GM23338 (cell line): Measurements from ENCODE around the gene HHEX. TPM values are rescaled to one million over a fixed set of nuclear protein-coding genes. Genes with fewer than 3 reads are reported as not detected.

Experiments used
- ATAC-seq: fragments of 200-7000 bp; cut with Tn5 transposase; 3 replicates; pipeline ENCODE4 v1.9.1; 2020
- DNase-seq: peaks from one replicate; pipeline ENCODE4 v3.0.0-alpha.2; 2015; ENCODE audit warnings: low spot score
- H2AFZ ChIP-seq: fragments of 200-600 bp; sonication (generic); 2 replicates; pipeline ENCODE4 v1.8.0; 2016; ENCODE audit warnings: antibody characterized with exemption, mild to moderate bottlenecking, moderate library complexity
- H3F3A ChIP-seq: fragments of 200-600 bp; sonication (generic); replicated peaks from 2 replicates; pipeline ENCODE4 v1.8.0; 2017; ENCODE audit warnings: antibody characterized with exemption, mixed run types, low read depth
- H3K27ac ChIP-seq: fragments of 200-600 bp; sonication (generic); 2 replicates; pipeline ENCODE4 v1.6.1; 2016; ENCODE audit warnings: low read depth
- H3K27me3 ChIP-seq: fragments of 200-600 bp; sonication (generic); 2 replicates; pipeline ENCODE4 v1.8.0; 2016; ENCODE audit warnings: mild to moderate bottlenecking, mixed run types, moderate library complexity; ENCODE audit not compliant: insufficient read depth
- H3K36me3 ChIP-seq: fragments of 200-600 bp; sonication (generic); 2 replicates; pipeline ENCODE4 v1.8.0; 2016; ENCODE audit warnings: mild to moderate bottlenecking; ENCODE audit not compliant: insufficient read depth
- H3K4me1 ChIP-seq: fragments of 200-600 bp; sonication (generic); 2 replicates; pipeline ENCODE4 v1.8.0; 2016; ENCODE audit warnings: mild to moderate bottlenecking, moderate library complexity; ENCODE audit not compliant: insufficient read depth
- H3K4me2 ChIP-seq: fragments of 200-600 bp; sonication (generic); 2 replicates; pipeline ENCODE4 v1.7.1; 2017; ENCODE audit warnings: mixed run types
- H3K4me3 ChIP-seq: fragments of 200-600 bp; sonication (generic); 2 replicates; pipeline ENCODE4 v1.6.1; 2016; ENCODE audit warnings: mixed run types
- H3K79me2 ChIP-seq: fragments of 200-600 bp; sonication (generic); replicated peaks from 2 replicates; pipeline ENCODE4 v1.8.0; 2017; ENCODE audit warnings: mild to moderate bottlenecking; ENCODE audit not compliant: insufficient read depth
- H3K9me2 ChIP-seq: fragments of 200-600 bp; sonication (generic); 2 replicates; pipeline ENCODE4 v1.8.0; 2017; ENCODE audit not compliant: insufficient read depth
- H4K20me1 ChIP-seq: fragments of 200-600 bp; sonication (generic); replicated peaks from 2 replicates; pipeline ENCODE4 v1.8.0; 2017; ENCODE audit warnings: mild to moderate bottlenecking; ENCODE audit not compliant: insufficient read depth
- H3K27ac Mint-ChIP-seq: 2 replicates; pipeline ENCODE4 v1.8.0; 2020; ENCODE audit warnings: inconsistent platforms, mild to moderate bottlenecking, moderate library complexity, mixed read lengths
- H3K27me3 Mint-ChIP-seq: 3 replicates; pipeline ENCODE4 v1.8.0; 2022; ENCODE audit warnings: low read depth, mild to moderate bottlenecking, moderate library complexity, mixed read lengths, inconsistent platforms; ENCODE audit not compliant: insufficient read depth, poor library complexity
- H3K36me3 Mint-ChIP-seq: 3 replicates; pipeline ENCODE4 v1.8.0; 2021; ENCODE audit warnings: low read depth, mild to moderate bottlenecking, inconsistent platforms, moderate library complexity, mixed read lengths
- H3K4me1 Mint-ChIP-seq: 3 replicates; pipeline ENCODE4 v1.8.0; 2020; ENCODE audit warnings: mild to moderate bottlenecking, inconsistent platforms, mixed read lengths
- H3K4me3 Mint-ChIP-seq: 3 replicates; pipeline ENCODE4 v1.8.0; 2021; ENCODE audit warnings: moderate library complexity, mild to moderate bottlenecking, inconsistent platforms, mixed read lengths
- H3K9me3 Mint-ChIP-seq: 3 replicates; pipeline ENCODE4 v1.8.0; 2020; ENCODE audit warnings: moderate library complexity, mild to moderate bottlenecking, inconsistent platforms, mixed read lengths
- CREB1 ChIP-seq: fragments of 250-450 bp; sonication (Bioruptor Pico); IDR thresholded peaks from 2 replicates; pipeline ENCODE4 v1.5.0; 2020; ENCODE audit warnings: low read depth, mild to moderate bottlenecking, moderate library complexity
- CTCF ChIP-seq, 2 experiments: fragments of 200-600 bp in 1 of 2; sonication (generic) in 1 of 2; conservative IDR thresholded peaks; 2 replicates each; pipeline versions ENCODE4 v1.5.1 to v1.6.1; 2016 to 2017; ENCODE audit warnings: antibody characterized with exemption in 2 of 2, low read depth in 2 of 2, mild to moderate bottlenecking in 2 of 2, moderate library complexity in 1 of 2
- ETS1 ChIP-seq: IDR thresholded peaks from 2 replicates; pipeline ENCODE4 v1.6.1; 2016; ENCODE audit warnings: antibody characterized with exemption
- EZH2 ChIP-seq: fragments of 200-600 bp; sonication (generic); IDR thresholded peaks from one replicate; pipeline ENCODE4 v1.8.0; 2017; ENCODE audit warnings: antibody characterized with exemption, mild to moderate bottlenecking, low read depth; ENCODE audit not compliant: unreplicated experiment
- EZH2phosphoT487 ChIP-seq: fragments of 200-600 bp; sonication (generic); IDR thresholded peaks from one replicate; pipeline ENCODE4 v1.8.1; 2018; ENCODE audit warnings: antibody characterized with exemption; ENCODE audit not compliant: unreplicated experiment
- JUNB ChIP-seq: IDR thresholded peaks from one replicate; pipeline ENCODE4 v1.6.1; 2016; ENCODE audit warnings: antibody characterized with exemption; ENCODE audit not compliant: unreplicated experiment
- NANOG ChIP-seq: IDR thresholded peaks from 2 replicates; pipeline ENCODE4 v1.6.1; 2016; ENCODE audit warnings: antibody characterized with exemption, borderline replicate concordance
- POLR2AphosphoS5 ChIP-seq: IDR thresholded peaks from 2 replicates; pipeline ENCODE4 v1.6.1; 2016; ENCODE audit warnings: antibody characterized with exemption, low read depth
- STAT1 ChIP-seq: IDR thresholded peaks from one replicate; pipeline ENCODE4 v1.6.1; 2016; ENCODE audit warnings: antibody characterized with exemption; ENCODE audit not compliant: unreplicated experiment
- ZNF114 ChIP-seq: fragments of 250-450 bp; sonication (Bioruptor Pico); IDR thresholded peaks from 2 replicates; pipeline ENCODE4 v1.5.0; 2020; ENCODE audit warnings: mild to moderate bottlenecking, moderate library complexity
- ZNF331 ChIP-seq: fragments of 250-450 bp; sonication (Bioruptor Pico); IDR thresholded peaks from 2 replicates; pipeline ENCODE4 v1.5.0; 2020; ENCODE audit warnings: low read depth, mild to moderate bottlenecking, moderate library complexity
- polyA plus RNA-seq: library from polyadenylated mRNA; unstranded; fragments of >200 nt; fragmentation: Nextera tagmentation; extraction: Ambion mirVana; gene quantifications from 2 replicates; pipeline ENCODE4 v1.2.1, GENCODE V29; 2016
- total RNA-seq: library from RNA; depleted of rRNA; stranded (reverse); fragments of >200 nt; shearing (Covaris generic); gene quantifications from 2 replicates; pipeline ENCODE4 v1.2.3, GENCODE V29; 2014
- TF ChIP-seq, protein P1 (sequence below): fragments of 250-450 bp; sonication (Bioruptor Pico); IDR thresholded peaks from 2 replicates; pipeline ENCODE4 v1.5.0; 2020; ENCODE audit warnings: mild to moderate bottlenecking, moderate library complexity
- TF ChIP-seq, protein P2 (sequence below): IDR thresholded peaks from one replicate; pipeline ENCODE4 v1.6.1; 2018; ENCODE audit warnings: antibody characterized with exemption; ENCODE audit not compliant: unreplicated experiment

Gene HHEX
- total and polyA plus RNA-seq, 2 experiments from 2014 or later = 0.59 to 2.0 TPM

DNA sequence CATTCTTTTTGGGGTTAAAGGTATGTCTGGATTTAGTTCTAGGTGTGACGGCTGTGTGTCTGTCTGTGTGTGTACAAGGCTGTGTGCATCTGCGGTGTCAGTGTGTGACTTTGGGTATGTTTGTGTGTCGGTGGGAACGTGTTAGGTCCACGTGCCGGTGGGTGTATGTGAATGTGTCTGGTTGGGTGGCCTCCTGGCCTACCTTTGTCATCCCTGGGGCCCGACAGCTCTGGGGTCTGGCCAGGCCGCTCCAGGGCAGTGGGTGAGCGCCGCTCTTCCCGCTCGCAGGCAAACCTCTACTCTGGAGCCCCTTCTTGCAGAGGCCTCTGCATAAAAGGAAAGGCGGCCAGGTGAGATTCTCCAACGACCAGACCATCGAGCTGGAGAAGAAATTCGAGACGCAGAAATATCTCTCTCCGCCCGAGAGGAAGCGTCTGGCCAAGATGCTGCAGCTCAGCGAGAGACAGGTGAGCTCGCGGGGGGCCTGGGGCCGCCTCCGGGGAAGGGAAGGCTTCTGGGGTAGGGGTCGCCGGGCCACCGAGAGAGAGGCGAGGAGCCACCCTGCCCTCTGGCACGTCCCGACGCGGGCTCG, 2.4 kb downstream of the HHEX start:
- Mint-ChIP-seq H3K36me3 (no peaks in the 10 kb centered on the region; the same call in 2 of the 3 replicates), H3K27me3 (peaks cover 89% of the 10 kb centered on the region), H3K4me1 (peaks cover 45% of the 10 kb centered on the region), H3K27ac (no peak overlapping the region), H3K4me3 (peak overlapping the region; percentile 69), H3K9me3 (no peaks in the 10 kb centered on the region)
- H3K79me2 ChIP-seq = no peaks in the 10 kb centered on the region
- H2AFZ ChIP-seq = peak overlapping the region; percentile 17; the same call in 1 of the 2 replicates
- TF ChIP-seq ZNF114 (CRISPR knock-in tag) (no peak), ZNF331 (CRISPR knock-in tag) (no peak), EZH2phosphoT487 (no peak), ETS1 (no peak), CREB1 (CRISPR knock-in tag) (no peak), STAT1 (no peak), POLR2AphosphoS5 (no peak), CTCF (conservative IDR thresholded peaks at IDR 0.05; ENCODE audit: low read depth in 2 of 2) (no peak), NANOG (no peak), EZH2 (no peak), JUNB (no peak)
- TF ChIP-seq, protein P1, sequence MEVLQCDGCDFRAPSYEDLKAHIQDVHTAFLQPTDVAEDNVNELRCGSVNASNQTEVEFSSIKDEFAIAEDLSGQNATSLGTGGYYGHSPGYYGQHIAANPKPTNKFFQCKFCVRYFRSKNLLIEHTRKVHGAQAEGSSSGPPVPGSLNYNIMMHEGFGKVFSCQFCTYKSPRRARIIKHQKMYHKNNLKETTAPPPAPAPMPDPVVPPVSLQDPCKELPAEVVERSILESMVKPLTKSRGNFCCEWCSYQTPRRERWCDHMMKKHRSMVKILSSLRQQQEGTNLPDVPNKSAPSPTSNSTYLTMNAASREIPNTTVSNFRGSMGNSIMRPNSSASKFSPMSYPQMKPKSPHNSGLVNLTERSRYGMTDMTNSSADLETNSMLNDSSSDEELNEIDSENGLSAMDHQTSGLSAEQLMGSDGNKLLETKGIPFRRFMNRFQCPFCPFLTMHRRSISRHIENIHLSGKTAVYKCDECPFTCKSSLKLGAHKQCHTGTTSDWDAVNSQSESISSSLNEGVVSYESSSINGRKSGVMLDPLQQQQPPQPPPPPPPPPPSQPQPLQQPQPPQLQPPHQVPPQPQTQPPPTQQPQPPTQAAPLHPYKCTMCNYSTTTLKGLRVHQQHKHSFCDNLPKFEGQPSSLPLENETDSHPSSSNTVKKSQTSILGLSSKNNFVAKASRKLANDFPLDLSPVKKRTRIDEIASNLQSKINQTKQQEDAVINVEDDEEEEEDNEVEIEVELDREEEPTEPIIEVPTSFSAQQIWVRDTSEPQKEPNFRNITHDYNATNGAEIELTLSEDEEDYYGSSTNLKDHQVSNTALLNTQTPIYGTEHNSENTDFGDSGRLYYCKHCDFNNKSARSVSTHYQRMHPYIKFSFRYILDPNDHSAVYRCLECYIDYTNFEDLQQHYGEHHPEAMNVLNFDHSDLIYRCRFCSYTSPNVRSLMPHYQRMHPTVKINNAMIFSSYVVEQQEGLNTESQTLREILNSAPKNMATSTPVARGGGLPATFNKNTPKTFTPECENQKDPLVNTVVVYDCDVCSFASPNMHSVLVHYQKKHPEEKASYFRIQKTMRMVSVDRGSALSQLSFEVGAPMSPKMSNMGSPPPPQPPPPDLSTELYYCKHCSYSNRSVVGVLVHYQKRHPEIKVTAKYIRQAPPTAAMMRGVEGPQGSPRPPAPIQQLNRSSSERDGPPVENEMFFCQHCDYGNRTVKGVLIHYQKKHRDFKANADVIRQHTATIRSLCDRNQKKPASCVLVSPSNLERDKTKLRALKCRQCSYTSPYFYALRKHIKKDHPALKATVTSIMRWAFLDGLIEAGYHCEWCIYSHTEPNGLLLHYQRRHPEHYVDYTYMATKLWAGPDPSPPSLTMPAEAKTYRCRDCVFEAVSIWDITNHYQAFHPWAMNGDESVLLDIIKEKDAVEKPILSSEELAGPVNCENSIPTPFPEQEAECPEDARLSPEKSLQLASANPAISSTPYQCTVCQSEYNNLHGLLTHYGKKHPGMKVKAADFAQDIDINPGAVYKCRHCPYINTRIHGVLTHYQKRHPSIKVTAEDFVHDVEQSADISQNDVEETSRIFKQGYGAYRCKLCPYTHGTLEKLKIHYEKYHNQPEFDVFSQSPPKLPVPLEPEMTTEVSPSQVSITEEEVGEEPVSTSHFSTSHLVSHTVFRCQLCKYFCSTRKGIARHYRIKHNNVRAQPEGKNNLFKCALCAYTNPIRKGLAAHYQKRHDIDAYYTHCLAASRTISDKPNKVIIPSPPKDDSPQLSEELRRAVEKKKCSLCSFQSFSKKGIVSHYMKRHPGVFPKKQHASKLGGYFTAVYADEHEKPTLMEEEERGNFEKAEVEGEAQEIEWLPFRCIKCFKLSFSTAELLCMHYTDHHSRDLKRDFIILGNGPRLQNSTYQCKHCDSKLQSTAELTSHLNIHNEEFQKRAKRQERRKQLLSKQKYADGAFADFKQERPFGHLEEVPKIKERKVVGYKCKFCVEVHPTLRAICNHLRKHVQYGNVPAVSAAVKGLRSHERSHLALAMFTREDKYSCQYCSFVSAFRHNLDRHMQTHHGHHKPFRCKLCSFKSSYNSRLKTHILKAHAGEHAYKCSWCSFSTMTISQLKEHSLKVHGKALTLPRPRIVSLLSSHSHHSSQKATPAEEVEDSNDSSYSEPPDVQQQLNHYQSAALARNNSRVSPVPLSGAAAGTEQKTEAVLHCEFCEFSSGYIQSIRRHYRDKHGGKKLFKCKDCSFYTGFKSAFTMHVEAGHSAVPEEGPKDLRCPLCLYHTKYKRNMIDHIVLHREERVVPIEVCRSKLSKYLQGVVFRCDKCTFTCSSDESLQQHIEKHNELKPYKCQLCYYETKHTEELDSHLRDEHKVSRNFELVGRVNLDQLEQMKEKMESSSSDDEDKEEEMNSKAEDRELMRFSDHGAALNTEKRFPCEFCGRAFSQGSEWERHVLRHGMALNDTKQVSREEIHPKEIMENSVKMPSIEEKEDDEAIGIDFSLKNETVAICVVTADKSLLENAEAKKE (CRISPR knock-in tag) = no peak
- TF ChIP-seq, protein P2, sequence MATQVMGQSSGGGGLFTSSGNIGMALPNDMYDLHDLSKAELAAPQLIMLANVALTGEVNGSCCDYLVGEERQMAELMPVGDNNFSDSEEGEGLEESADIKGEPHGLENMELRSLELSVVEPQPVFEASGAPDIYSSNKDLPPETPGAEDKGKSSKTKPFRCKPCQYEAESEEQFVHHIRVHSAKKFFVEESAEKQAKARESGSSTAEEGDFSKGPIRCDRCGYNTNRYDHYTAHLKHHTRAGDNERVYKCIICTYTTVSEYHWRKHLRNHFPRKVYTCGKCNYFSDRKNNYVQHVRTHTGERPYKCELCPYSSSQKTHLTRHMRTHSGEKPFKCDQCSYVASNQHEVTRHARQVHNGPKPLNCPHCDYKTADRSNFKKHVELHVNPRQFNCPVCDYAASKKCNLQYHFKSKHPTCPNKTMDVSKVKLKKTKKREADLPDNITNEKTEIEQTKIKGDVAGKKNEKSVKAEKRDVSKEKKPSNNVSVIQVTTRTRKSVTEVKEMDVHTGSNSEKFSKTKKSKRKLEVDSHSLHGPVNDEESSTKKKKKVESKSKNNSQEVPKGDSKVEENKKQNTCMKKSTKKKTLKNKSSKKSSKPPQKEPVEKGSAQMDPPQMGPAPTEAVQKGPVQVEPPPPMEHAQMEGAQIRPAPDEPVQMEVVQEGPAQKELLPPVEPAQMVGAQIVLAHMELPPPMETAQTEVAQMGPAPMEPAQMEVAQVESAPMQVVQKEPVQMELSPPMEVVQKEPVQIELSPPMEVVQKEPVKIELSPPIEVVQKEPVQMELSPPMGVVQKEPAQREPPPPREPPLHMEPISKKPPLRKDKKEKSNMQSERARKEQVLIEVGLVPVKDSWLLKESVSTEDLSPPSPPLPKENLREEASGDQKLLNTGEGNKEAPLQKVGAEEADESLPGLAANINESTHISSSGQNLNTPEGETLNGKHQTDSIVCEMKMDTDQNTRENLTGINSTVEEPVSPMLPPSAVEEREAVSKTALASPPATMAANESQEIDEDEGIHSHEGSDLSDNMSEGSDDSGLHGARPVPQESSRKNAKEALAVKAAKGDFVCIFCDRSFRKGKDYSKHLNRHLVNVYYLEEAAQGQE = no peak
- no peaks in the 10 kb centered on the region for H3K36me3 ChIP-seq
- peaks cover 13% of the 10 kb centered on the region for H4K20me1 ChIP-seq
- H3K9me2 ChIP-seq = no peaks in the 10 kb centered on the region
- H3K4me1 ChIP-seq = peaks cover 42% of the 10 kb centered on the region
- H3K27me3 ChIP-seq = peaks cover 99% of the 10 kb centered on the region
- no peak overlapping the region for H3K27ac ChIP-seq
- peaks cover 40% of the 10 kb centered on the region for H3F3A ChIP-seq
- ATAC-seq (peak; percentile 10), DNase-seq (peak; percentile 71)
- peak overlapping the region; percentile 56 for H3K4me3 ChIP-seq
- peak overlapping the region; percentile 83 for H3K4me2 ChIP-seq
